Sigmoid colon (tissue), 4 donors: ENCODE measurements around the gene HIGD1A.

Source experiments
- EP300 ChIP-seq, 4 donors: sonication (generic); formaldehyde crosslinking; IDR thresholded peaks; one replicate each; pipeline ENCODE4 v1.6.1; 2017; ENCODE audit warnings: antibody characterized with exemption in 4 of 4
- POLR2A ChIP-seq, 2 donors: fragments of 450-650 bp; IDR thresholded peaks; one replicate each; pipeline ENCODE4 v1.6.1; 2016; ENCODE audit warnings: antibody characterized with exemption in 2 of 2, mild to moderate bottlenecking in 2 of 2, moderate library complexity in 2 of 2
- POLR2AphosphoS5 ChIP-seq, 4 donors: sonication (generic); formaldehyde crosslinking; IDR thresholded peaks; one replicate each; pipeline ENCODE4 v1.6.1; 2017; ENCODE audit warnings: antibody characterized with exemption in 4 of 4
- TF ChIP-seq, protein P1 (sequence below), 4 experiments: fragments of 450-650 bp in 3 of 4; fragments of 200-600 bp in 1 of 4; IDR thresholded peaks; one replicate each; pipeline ENCODE4 v1.5.1; 2016 to 2019; ENCODE audit warnings: antibody characterized with exemption in 4 of 4, mild to moderate bottlenecking in 3 of 4, moderate library complexity in 2 of 4

DNA sequence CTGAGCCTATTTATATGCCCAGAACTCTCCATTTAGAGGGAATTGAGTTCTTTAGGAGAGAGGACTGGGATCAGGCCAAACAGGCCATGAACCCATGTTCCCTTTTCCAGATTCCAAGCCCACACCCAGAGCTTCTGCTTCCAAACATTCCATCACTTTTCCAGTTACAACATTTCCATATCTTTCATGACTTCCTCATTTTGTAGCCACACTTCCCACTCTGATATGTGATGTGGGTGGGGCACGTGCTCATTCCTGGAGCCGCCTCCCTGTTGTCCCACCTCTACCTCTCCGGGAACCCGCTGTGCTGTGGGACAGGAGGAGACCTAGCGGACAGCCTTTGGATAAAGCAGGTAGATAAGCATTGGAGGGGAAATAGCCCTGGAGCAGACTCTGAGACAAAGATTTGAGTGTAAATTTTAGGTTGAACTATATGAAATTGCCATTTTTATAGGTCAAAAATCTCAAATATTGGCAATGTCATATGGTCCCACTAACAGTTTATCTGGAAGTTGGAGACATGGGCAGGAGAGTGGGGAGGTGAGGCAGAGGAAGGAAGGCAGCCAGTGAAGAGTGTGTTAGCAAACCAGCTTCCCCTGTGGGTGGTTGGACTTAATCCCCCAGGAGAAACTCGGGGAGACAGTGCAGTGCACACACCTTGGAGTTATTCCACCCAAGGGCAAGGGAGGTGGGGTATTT lies 39.6 kb upstream of the HIGD1A start:
- TF ChIP-seq, protein P1, sequence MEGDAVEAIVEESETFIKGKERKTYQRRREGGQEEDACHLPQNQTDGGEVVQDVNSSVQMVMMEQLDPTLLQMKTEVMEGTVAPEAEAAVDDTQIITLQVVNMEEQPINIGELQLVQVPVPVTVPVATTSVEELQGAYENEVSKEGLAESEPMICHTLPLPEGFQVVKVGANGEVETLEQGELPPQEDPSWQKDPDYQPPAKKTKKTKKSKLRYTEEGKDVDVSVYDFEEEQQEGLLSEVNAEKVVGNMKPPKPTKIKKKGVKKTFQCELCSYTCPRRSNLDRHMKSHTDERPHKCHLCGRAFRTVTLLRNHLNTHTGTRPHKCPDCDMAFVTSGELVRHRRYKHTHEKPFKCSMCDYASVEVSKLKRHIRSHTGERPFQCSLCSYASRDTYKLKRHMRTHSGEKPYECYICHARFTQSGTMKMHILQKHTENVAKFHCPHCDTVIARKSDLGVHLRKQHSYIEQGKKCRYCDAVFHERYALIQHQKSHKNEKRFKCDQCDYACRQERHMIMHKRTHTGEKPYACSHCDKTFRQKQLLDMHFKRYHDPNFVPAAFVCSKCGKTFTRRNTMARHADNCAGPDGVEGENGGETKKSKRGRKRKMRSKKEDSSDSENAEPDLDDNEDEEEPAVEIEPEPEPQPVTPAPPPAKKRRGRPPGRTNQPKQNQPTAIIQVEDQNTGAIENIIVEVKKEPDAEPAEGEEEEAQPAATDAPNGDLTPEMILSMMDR (IDR thresholded peaks at IDR 0.05): no peak
- TF ChIP-seq EP300 (IDR thresholded peaks at IDR 0.05) (no peak), POLR2AphosphoS5 (IDR thresholded peaks at IDR 0.05) (peak in 2 of 4 donors; percentile 10 to 29), POLR2A (IDR thresholded peaks at IDR 0.05) (no peak)
